Lower leg skin (tissue), 4 donors: ENCODE measurements around the gene RPP30. TPM values are rescaled to one million over a fixed set of nuclear protein-coding genes. Genes with fewer than 3 reads are reported as not detected.

ENCODE experiments used
- DNase-seq, 2 donors: peaks; one replicate each; pipeline ENCODE4 v3.0.0-alpha.2; 2019; ENCODE audit warnings: low spot score in 2 of 2
- H3K4me3 ChIP-seq: fragments of 200-600 bp; sonication (generic); 2 replicates; pipeline ENCODE4 v1.5.1; 2017; ENCODE audit warnings: mild to moderate bottlenecking, low read depth; ENCODE audit not compliant: poor library complexity, severe bottlenecking
- POLR2A ChIP-seq, 2 donors: fragments of 450-650 bp; IDR thresholded peaks; one replicate each; pipeline ENCODE4 v1.6.1; 2016 to 2017; ENCODE audit warnings: antibody characterized with exemption in 2 of 2, mild to moderate bottlenecking in 1 of 2, moderate library complexity in 1 of 2
- WGBS, 2 donors: methylation state at CpG; one replicate each; pipeline ENCODE4 v1.1.5; 2018; 5-methylcytosine and 5-hydroxymethylcytosine counted together
- intact Hi-C: fragments of 100-400 bp; cut with DNase I; formaldehyde crosslinking; loops from one replicate; pipeline ENCODE4 v1.15.0; 2023; ENCODE audit warnings: low total_unique reads
- total RNA-seq, 4 donors: library from RNA; depleted of rRNA; stranded (reverse); fragments of >200 nt; gene quantifications; one replicate each; pipeline ENCODE4 v1.1.0, GENCODE V29; 2016
- TF ChIP-seq, protein P1 (sequence below), 3 donors: fragments of 450-650 bp; IDR thresholded peaks; one replicate each; pipeline ENCODE4 v1.5.1; 2016; ENCODE audit warnings: antibody characterized with exemption in 3 of 3, mild to moderate bottlenecking in 3 of 3, moderate library complexity in 2 of 3

RPP30 gene
- total RNA-seq, 4 donors from 2014 or later, result 24.9 to 39.8 (median 28.3) TPM

- H3K4me3 ChIP-seq, result no peak overlapping the region
- TF ChIP-seq, protein P1, sequence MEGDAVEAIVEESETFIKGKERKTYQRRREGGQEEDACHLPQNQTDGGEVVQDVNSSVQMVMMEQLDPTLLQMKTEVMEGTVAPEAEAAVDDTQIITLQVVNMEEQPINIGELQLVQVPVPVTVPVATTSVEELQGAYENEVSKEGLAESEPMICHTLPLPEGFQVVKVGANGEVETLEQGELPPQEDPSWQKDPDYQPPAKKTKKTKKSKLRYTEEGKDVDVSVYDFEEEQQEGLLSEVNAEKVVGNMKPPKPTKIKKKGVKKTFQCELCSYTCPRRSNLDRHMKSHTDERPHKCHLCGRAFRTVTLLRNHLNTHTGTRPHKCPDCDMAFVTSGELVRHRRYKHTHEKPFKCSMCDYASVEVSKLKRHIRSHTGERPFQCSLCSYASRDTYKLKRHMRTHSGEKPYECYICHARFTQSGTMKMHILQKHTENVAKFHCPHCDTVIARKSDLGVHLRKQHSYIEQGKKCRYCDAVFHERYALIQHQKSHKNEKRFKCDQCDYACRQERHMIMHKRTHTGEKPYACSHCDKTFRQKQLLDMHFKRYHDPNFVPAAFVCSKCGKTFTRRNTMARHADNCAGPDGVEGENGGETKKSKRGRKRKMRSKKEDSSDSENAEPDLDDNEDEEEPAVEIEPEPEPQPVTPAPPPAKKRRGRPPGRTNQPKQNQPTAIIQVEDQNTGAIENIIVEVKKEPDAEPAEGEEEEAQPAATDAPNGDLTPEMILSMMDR (IDR thresholded peaks at IDR 0.05), result no peak
- TF ChIP-seq POLR2A (IDR thresholded peaks at IDR 0.05), result no peak
- whole genome bisulfite sequencing, 2 donors, result 82 to 84% methylated on average over 11 of the region's 11 CpGs
- no peak for DNase-seq
- intact Hi-C loops, result loop anchor here (10.0 kb wide), 1 partner anchor 339 kb away; no protein-coding TSS in a partner anchor
These were observed 43.9 kb downstream of the RPP30 start for GRCh38 chr10:90915766-90916075.

DNA sequence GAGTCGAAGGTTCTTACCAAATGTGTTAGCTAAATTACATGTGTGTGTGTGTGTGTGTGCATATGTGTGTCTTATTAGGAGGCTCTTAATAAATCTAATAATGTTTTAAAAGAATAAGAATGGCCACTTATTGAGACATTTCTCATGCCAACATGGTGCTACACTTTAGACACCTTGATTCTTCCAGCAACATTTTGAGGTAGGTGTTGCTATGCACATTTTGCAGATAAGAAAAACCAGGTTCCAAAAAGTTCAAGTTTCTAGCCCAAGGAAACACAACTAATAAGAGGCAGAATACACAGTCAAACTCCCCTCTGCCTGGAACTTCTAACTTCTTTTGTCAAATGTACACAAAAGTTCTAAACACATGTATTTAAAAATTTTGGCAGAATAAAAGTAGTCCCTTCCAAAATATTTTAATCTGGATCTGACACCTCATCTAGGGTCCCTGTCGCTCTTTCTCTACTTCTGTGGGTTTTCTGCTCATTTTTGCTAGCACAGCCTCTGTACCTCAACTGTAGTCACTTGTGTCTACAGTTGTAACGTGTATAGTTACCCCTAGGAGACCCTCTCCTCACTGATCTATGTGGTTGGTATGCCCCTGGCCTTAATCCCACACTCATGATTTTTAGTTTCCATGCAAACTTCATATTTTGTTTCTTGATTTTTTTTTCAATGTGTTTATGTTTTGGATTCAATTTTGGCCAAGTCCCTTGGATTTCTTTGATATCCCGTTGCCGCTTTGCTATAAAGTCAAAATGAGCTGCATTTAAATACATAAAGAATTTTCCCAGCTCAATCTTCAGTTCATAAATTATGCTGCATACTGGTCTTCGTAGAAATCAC, 44.8 kb downstream of the RPP30 start:
- TF ChIP-seq, protein P1 (IDR thresholded peaks at IDR 0.05), result no peak
- no peak for TF ChIP-seq POLR2A (IDR thresholded peaks at IDR 0.05)
- no peak overlapping the region for H3K4me3 ChIP-seq
- no peak for DNase-seq
- 76 to 80% methylated on average over 6 of the region's 6 CpGs for WGBS, 2 donors
- intact Hi-C loops, result loop anchor here (10.0 kb wide), 1 partner anchor 338 kb away; no protein-coding TSS in a partner anchor

GRCh38 chr10:90917238-90917967, 45.6 kb downstream of the RPP30 start:
- 62 to 66% methylated on average over 8 of the region's 8 CpGs for WGBS, 2 donors
- no peak for DNase-seq
- H3K4me3 ChIP-seq, result no peak overlapping the region
- intact Hi-C loops, result loop anchor here (10.0 kb wide), 1 partner anchor 337 kb away; no protein-coding TSS in a partner anchor
- TF ChIP-seq POLR2A (IDR thresholded peaks at IDR 0.05), result no peak

DNA sequence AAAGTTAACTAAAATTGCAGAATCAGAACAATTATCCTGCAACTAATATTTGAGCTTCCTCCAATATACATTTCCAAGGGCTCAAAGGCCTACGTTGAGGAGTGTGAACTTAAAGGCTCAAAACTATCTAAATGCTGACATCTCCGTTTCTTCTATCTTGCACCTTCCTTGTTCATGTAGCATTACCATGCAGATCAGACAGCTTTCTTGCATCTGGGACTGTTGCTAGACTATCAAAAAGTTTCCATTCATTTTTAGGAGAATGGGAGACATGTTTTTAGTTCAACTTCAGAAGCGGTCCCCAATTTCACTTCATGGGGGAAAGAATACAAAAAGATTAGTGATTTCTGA, 46.2 kb downstream of the RPP30 start:
- no peak for TF ChIP-seq POLR2A (IDR thresholded peaks at IDR 0.05)
- TF ChIP-seq, protein P1 (IDR thresholded peaks at IDR 0.05), result no peak
- 92 to 95% methylated on average over 3 of the region's 3 CpGs for WGBS, 2 donors
- H3K4me3 ChIP-seq, result no peak overlapping the region
- intact Hi-C loops, result loop anchor here (10.0 kb wide), 1 partner anchor 337 kb away; no protein-coding TSS in a partner anchor
- no peak for DNase-seq

DNA sequence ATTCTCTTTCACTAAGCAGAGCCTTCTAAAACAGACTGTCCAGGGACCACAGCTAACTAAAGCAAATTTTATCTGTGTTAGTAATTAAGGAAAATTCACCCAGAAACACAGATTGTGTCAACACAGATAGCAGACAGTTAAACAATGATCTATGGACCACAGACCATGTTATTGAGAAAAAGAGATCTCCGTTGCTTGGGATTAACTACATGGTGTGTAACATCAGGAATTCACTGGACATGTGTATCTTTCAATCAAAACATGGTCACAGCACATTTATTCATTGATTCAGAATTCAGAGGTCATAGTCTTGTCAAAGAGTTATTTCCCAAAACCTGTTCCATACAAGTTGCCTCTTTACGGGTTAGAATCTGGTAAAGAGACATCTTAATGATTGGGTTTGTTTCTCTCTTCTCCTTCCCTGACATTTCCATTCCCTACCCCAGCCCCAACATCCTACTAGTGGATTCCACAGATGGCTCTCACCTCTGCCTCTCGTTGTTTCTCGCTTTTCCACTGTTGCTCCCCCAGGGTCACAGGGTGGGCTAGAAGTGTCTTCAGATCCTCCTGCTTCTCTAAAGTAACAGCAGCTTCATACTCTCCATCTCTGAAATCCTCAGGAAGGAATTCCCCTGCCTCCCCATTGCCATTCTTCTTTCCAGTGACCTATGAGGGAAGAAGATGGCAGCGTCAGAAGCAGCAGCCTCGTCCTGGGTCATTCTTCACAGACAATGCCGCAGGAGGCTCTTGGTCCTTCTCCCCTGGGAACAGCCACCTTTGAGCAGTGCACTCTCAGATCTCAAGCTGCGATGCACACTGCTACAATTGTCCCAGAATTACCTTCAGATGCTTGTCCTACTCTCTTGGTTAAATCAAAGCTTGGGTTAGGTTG, 48.2 kb downstream of the RPP30 start:
- WGBS, 2 donors, result 77% methylated on average over 8 of the region's 8 CpGs
- DNase-seq, result no peak
- no peak overlapping the region for H3K4me3 ChIP-seq
- intact Hi-C loops, result loop anchor here (10.0 kb wide), 1 partner anchor 335 kb away; no protein-coding TSS in a partner anchor
- TF ChIP-seq, protein P1 (IDR thresholded peaks at IDR 0.05), result no peak
- TF ChIP-seq POLR2A (IDR thresholded peaks at IDR 0.05), result no peak
